RWPE1 (cell line): ENCODE measurements around the gene ADAP1.
A peak's percentile ranks its signal among the peaks of the same experiment; 100 is the strongest.

Source experiments
- CTCF ChIA-PET: fragments of 350-600 bp; sonication (Branson Sonifier 250); formaldehyde crosslinking; extraction: SDS; loops from one replicate; lab custom pipeline; 2021; lab: Yijun Ruan, JAX
- POLR2A ChIA-PET: fragments of 400-600 bp; formaldehyde crosslinking; extraction: SDS; loops from one replicate; lab custom pipeline; 2020; ENCODE audit warnings: antibody characterized with exemption; ENCODE audit not compliant: low non-redundant PET; lab: Yijun Ruan, JAX
- DNase-seq: peaks from one replicate; pipeline ENCODE4 v3.0.0; 2012; ENCODE audit warnings: low spot score
- H3K27ac ChIP-seq: fragments of 450-650 bp; 2 replicates; pipeline ENCODE4 v1.5.1; 2017
- TF ChIP-seq, protein P1 (sequence below): fragments of 450-650 bp; conservative IDR thresholded peaks from 2 replicates; pipeline ENCODE4 v1.5.1; 2017; ENCODE audit warnings: low read depth, mild to moderate bottlenecking

Gene ADAP1

DNA sequence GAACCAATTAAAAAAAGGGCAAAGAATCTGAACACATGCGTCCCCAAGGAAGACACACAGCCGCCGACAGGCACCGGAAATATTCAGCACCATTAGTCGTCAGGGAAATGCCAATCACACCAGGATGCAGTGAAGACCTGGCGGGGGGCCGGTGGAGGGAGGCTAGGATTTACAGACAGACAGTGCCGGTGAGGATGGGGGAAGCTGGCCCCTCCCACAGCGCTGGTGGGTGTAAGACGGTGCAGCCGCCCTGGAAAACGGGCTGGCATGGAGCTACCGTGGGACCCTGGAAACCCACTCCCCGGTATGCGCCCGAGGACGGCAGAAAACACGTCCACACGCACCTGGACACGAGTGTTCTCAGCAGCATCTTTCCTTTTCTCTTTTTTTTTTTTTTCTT lies 4.8 kb upstream of the ADAP1 start:
- TF ChIP-seq, protein P1, sequence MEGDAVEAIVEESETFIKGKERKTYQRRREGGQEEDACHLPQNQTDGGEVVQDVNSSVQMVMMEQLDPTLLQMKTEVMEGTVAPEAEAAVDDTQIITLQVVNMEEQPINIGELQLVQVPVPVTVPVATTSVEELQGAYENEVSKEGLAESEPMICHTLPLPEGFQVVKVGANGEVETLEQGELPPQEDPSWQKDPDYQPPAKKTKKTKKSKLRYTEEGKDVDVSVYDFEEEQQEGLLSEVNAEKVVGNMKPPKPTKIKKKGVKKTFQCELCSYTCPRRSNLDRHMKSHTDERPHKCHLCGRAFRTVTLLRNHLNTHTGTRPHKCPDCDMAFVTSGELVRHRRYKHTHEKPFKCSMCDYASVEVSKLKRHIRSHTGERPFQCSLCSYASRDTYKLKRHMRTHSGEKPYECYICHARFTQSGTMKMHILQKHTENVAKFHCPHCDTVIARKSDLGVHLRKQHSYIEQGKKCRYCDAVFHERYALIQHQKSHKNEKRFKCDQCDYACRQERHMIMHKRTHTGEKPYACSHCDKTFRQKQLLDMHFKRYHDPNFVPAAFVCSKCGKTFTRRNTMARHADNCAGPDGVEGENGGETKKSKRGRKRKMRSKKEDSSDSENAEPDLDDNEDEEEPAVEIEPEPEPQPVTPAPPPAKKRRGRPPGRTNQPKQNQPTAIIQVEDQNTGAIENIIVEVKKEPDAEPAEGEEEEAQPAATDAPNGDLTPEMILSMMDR, result no peak
- CTCF ChIA-PET, result interaction anchor here (0.6 kb wide), 2 partner anchors 33 to 681 kb away, joined by 3 to 4 read pairs; no protein-coding TSS in a partner anchor
- POLR2A ChIA-PET, result no interaction called here
- DNase-seq, result no peak
- no peak overlapping the region for H3K27ac ChIP-seq

GRCh38 chr7:958221-959200 lies 4.0 kb upstream of the ADAP1 start:
- TF ChIP-seq, protein P1, result no peak
- no peak overlapping the region for H3K27ac ChIP-seq
- ChIA-PET CTCF (interaction anchor here (1.0 to 1.8 kb wide), 2 partner anchors 48 to 50 kb away, joined by 4 to 6 read pairs; no protein-coding TSS in a partner anchor), POLR2A (no interaction called here)
- DNase-seq, result no peak

- ChIA-PET CTCF (interaction anchor here (1.0 to 1.8 kb wide), 2 partner anchors 47 to 49 kb away, joined by 4 to 6 read pairs; no protein-coding TSS in a partner anchor), POLR2A (no interaction called here)
- DNase-seq, result no peak
- no peak overlapping the region for H3K27ac ChIP-seq
- TF ChIP-seq, protein P1, result no peak
Observed at GRCh38 chr7:957418-958220, 3.1 kb upstream of the ADAP1 start.

DNA sequence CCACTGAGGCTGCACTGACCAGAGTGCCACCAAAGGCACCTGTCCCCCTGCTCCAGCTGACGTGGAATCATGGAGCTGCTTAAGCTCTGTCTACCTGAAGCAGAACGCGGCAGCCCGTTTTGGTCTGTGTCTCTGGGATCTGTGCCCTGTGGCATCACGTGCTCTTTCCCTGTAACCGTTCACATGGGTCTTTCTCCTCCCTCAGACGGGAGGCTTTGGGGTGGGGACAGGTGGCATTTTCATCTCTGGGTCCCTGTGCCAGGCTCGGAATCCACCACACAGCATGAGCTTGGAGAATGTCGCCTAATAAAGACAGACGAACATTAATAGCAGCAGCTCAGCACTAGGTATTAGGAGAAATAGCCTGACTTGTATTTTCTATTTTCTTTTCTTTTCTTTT lies 1.6 kb upstream of the ADAP1 start:
- no peak for DNase-seq
- TF ChIP-seq, protein P1, result no peak
- POLR2A ChIA-PET, result no interaction called here
- CTCF ChIA-PET, result interaction anchor here (1.3 kb wide), 1 partner anchor 47 kb away, joined by 6 read pairs; no protein-coding TSS in a partner anchor
- H3K27ac ChIP-seq, result no peak overlapping the region

DNA sequence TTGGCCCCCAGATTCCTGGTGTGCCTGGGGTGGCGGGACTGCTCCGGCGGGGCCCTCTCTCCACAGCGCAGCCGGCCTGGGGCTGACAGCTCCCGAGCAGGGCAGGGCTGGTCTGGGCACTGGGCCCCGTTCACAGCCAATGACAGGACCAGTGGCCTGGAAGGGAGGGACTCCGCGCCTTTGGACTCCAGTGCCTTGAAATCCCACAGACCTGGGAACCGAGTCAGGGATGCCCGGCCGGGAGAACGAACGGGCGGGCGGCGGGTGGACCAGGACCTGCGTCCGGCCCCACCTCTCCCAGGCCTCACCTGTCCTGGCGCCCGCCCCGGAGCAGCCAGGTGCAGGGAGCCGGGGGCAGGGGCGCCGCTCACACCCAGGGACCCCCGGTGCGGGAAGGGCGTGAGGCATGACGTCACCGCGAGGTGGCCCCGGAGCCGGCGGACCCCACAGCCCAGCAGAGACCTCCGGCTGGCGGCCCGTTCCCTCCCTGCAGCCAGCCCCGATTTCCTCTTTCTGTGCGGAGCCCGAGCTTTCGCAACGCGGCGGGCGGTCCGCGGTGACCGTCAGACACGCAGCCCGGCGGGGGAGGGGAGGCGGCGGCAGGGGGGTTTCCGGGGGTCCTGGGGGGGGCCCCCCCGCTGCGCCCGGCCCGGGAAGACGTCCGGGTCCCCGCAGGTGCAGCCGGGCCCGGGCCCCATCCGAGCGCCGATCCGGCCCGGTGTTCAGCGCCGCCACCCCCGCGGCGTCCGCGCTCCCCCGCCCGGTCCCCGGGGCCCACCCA lies 743 bp downstream of the ADAP1 start:
- POLR2A ChIA-PET, result no interaction called here

More for the DNA sequence above, 743 bp downstream of the ADAP1 start:
- H3K27ac ChIP-seq, result no peak overlapping the region
- CTCF ChIA-PET, result interaction anchor here (0.6 to 1.6 kb wide), 8 partner anchors 8 to 121 kb away, joined by 3 to 8 read pairs (median 4); no protein-coding TSS in a partner anchor
- TF ChIP-seq, protein P1, result no peak
- peak; percentile 56 for DNase-seq
